Measurements from ENCODE around the gene PATZ1.

- TF ChIP-seq RFX5 (IDR thresholded peaks at IDR 0.05; ENCODE audit: low read length) (no peak), EP300 (IDR thresholded peaks at IDR 0.05; ENCODE audit: borderline replicate concordance in 1 of 2, low read depth in 1 of 2, low read length in 1 of 2) (no peak)
These were observed 69.5 kb downstream of the PATZ1 start for GRCh38 chr22:31276426-31277167.

Measured in SK-N-SH (cell line).